GM12878 (cell line): Measurements from ENCODE around the gene UNC13A. TPM values are rescaled to one million over a fixed set of nuclear protein-coding genes. Genes with fewer than 3 reads are reported as not detected.
A peak's percentile ranks its signal among the peaks of the same experiment; 100 is the strongest.

Experiments used
- CREB1 ChIP-seq: IDR thresholded peaks from 2 replicates; pipeline ENCODE4 v1.6.1; 2012; ENCODE audit warnings: low read depth, mild to moderate bottlenecking, inconsistent platforms
- IRF3 ChIP-seq: fragments of 450-650 bp; IDR thresholded peaks from 2 replicates; pipeline ENCODE4 v1.6.1; 2014; ENCODE audit warnings: mild to moderate bottlenecking
- NR2F1 ChIP-seq: fragments of 450-650 bp; conservative IDR thresholded peaks from 2 replicates; pipeline ENCODE4 v1.6.1; 2017; ENCODE audit warnings: mild to moderate bottlenecking
- TARDBP ChIP-seq: IDR thresholded peaks from 2 replicates; pipeline ENCODE4 v1.6.1; 2016; ENCODE audit warnings: borderline replicate concordance
- ZNF687 ChIP-seq: fragments of 450-650 bp; IDR thresholded peaks from 2 replicates; pipeline ENCODE4 v1.6.1; 2017; ENCODE audit warnings: mild to moderate bottlenecking, moderate library complexity
- polyA plus RNA-seq, 11 experiments: library from polyadenylated mRNA; depleted of rRNA in 4 of 11; unstranded in 6 of 11; stranded (reverse) in 5 of 11; fragments of >200 nt; fragmentation: Nextera tagmentation in 4 of 11; fragmentation: Illumina TruSeq in 1 of 11; extraction: Ambion mirVana in 4 of 11; extraction: Trizol in 1 of 11; gene quantifications; 1 replicate in 1 of 11; 2 replicates in 10 of 11; pipeline versions ENCODE4 v1.2.1 to v1.2.3, GENCODE V29; 2011 to 2016; ENCODE audit warnings: inconsistent platforms in 2 of 11, missing spikeins in 2 of 11, low read depth in 1 of 11
- total RNA-seq, 4 experiments: library from RNA; depleted of rRNA in 3 of 4; stranded (reverse); fragments of >200 nt in 3 of 4; fragmentation: Illumina TruSeq in 1 of 4; extraction: Trizol in 1 of 4; gene quantifications; 2 replicates each; pipeline versions ENCODE4 v1.2.1 to v1.2.3, GENCODE V29; 2013 to 2021
- TF ChIP-seq, protein P1 (sequence below): IDR thresholded peaks from 2 replicates; pipeline ENCODE4 v1.6.1; 2011; ENCODE audit warnings: mild to moderate bottlenecking, low read depth, low read length, moderate library complexity; ENCODE audit not compliant: insufficient replicate concordance

UNC13A gene
- total and polyA plus RNA-seq, 10 of the 15 experiments (the other 5 are each of a cell fraction or from before 2014, with no cell fraction given) = under 0.01 to 0.23 (median 0.13) TPM; not detected in 1

DNA sequence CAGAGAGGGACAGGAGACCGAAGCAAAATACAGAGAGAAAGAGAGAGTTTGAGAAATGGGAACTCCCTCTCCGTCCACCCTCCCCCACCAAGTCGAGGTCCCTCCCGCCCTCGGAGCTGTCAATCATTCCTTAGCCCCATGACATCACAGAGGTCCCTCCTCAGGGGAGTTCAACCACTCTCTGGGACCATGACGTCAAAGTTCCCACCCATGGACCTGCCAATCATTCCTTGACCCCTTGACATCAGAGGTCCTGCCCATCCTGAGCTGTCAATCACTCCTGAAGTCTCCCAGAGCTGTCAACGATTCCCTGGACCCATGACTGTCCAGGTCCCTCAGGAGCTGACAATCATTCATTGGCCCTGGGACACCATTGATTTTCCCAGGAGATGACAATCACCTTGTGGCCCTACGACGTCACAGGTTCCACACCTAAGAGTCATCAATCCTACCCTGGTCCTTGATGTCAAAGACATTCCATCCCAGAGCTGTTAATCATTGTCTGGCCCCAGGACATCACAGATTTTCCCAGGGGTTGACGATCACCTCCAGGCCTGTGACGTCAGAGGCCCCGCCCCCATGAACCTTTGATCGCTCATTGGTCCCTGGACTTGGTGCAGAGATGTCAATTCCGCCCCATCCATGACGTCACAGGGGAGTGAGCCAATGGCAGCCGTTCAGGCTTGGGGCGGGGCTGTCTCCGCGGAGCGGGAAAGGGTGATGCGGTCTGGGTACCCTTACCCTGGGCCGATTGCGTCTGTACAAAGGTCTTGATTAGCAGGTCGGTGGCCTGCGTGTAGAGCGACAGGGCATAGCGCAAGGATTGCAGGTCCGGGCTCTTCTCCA, 71.0 kb downstream of the UNC13A start (continued):
- TF ChIP-seq NR2F1 = peak; percentile 75
- no peak for TF ChIP-seq ZNF687
- TF ChIP-seq, protein P1, sequence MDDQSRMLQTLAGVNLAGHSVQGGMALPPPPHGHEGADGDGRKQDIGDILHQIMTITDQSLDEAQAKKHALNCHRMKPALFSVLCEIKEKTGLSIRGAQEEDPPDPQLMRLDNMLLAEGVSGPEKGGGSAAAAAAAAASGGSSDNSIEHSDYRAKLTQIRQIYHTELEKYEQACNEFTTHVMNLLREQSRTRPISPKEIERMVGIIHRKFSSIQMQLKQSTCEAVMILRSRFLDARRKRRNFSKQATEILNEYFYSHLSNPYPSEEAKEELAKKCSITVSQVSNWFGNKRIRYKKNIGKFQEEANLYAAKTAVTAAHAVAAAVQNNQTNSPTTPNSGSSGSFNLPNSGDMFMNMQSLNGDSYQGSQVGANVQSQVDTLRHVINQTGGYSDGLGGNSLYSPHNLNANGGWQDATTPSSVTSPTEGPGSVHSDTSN = peak; percentile 89
- TF ChIP-seq TARDBP = no peak
- no peak for TF ChIP-seq IRF3
- peak; percentile 69 for TF ChIP-seq CREB1
